GM18519 (cell line): ENCODE results near the gene SPTBN1.
A peak's percentile ranks its signal among the peaks of the same experiment; 100 is the strongest.
"Not testable (repeated sequence)": the region's sequence is repeated elsewhere in the genome, so short reads cannot be mapped to it uniquely, and the experiment has no call there.

Source experiments
- ATAC-seq: cut with Tn5 transposase; IDR thresholded peaks from one replicate; pipeline ENCODE4 v1.9.1; 2021; ENCODE audit warnings: mild to moderate bottlenecking, moderate library complexity; ENCODE audit not compliant: unreplicated experiment, low FRiP score

SPTBN1 gene

DNA sequence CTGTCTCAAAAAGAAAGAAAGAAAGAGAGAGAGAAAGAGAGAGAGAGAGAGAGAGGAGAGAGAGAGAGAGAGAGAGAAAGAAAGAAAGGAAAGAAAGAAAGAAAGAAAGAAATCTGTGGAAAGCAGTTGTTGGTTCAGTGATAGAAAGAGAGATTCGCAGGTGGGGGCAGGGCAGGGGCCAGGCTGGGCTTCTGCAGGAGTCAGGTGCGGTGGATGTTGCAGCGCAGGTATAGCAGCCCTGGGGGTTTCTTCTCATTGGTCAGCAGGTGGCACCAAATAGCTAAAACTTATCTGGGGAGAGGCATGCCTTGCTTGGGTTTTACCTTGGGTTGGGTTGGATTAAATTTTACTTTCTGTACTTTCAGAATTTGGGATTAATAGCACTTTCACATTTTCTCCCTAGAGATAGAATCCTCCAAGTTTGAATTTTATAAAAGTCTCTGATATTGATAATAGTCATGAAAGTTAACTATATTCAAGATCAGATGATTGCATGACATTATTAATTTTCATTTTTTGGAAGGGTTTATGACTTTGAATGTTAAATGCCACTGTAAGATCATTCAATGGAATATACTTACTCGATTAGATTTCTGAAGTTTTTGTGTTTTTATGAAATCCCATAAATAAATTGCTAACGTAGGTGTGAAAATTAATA lies 66.6 kb downstream of the SPTBN1 start:
- no peak for ATAC-seq

DNA sequence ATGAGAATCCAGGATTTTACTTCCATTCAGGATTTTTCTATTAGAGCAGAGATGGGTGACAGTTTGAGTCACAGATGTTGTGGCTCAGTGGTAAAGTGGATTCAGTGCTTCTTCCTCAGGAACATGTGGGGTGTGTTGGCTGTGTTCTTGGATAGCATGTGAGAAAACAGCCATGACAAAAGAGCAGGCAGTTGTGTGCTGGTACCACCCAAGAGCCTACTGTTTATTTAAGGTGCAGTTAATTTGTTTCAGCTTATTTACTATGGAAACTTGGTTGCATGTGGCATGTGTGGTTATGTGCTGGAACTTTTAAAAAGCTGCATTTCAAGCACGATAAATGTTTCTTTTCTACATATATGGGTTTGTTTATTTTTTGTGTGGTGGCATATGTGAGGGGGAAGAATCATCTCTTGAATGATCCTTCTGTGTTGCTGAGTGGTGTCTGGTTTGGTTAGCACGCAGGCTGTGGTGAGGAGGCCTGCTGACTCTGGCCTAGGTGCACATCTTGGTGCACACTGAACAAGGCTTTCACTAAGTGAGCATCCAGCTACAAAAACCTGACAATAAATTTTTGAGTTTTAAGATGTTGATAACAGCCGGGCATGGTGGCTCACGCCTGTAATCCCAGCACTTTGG lies 67.3 kb downstream of the SPTBN1 start:
- no peak for ATAC-seq

DNA sequence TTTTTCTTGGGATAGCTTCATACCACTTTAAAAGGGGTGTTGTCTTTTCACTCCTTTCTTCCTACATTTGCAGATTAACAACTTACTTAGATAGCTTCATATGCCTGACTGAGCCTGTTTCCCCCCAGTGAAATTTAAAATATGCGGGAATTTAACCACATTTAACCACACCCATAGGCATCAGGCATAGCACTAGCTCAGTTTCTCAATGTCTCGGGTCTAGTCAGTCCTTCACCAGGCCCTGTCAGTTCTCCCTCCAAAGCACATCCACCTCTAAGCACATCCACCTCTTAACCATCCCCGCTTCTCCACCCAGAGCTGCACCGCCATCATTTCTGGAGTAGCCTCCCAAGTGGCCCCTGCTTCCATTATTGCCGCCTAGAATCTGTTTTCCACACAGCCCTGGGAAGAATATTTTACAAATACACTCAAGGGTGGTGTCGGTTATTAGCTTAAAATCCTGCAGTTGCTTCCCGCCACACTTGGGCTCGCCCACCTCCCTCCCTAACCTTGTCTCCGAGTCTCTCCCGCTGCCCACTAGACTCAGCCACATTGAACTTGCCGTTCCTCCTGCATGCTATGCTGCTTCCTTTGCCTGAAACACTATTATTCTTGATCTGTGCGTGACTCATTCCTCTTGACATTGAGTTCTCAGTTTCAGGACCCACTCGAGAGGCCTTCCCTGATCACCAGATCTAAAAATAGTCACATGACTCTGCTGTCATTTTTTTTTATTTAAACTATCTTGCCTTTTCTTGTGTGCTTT lies 68.3 kb downstream of the SPTBN1 start:
- ATAC-seq: peak; percentile 56

DNA sequence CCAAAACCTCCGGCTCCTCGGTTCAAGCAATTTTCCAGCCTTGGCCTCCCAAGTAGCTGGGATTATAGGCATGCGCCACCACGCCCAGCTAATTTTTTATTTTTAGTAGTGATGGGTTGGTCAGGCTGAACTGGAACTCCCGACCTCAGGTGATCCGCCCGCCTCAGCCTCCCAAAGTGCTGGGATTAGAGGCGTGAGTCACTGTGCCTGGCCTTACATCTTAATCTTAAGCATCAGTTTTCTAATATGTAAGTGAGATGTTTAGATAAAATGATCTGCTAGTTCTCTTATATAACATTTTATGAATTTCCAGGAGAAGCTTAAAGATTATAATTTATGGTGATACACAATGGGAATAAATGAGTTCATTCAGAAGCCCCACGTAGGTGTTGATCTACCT lies 69.2 kb downstream of the SPTBN1 start:
- no peak for ATAC-seq

DNA sequence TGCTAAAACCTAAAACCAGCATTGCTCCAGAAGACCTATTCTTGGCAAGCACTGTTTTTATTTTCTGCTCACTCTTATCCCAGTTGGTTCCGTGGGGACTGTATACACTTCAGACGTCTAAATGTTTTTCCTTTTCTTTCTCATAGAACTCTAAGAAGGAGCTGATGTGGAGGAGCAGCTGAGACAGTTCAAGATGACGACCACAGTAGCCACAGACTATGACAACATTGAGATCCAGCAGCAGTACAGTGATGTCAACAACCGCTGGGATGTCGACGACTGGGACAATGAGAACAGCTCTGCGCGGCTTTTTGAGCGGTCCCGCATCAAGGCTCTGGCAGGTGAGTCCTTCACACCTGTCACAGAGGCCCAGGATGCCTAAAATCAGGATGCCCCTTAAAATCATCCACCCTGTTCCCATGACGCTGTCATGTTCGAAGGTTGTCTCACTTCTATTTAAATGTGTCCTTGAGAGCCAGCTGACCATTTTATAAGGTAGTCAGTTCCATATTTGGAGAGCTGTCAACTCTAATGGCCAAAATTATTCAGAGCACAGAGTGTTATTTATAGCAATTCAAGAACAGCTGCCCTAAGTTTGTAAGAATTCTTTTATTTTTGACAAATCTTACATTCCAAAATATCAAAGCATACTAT lies 70.2 kb downstream of the SPTBN1 start:
- ATAC-seq: no peak

DNA sequence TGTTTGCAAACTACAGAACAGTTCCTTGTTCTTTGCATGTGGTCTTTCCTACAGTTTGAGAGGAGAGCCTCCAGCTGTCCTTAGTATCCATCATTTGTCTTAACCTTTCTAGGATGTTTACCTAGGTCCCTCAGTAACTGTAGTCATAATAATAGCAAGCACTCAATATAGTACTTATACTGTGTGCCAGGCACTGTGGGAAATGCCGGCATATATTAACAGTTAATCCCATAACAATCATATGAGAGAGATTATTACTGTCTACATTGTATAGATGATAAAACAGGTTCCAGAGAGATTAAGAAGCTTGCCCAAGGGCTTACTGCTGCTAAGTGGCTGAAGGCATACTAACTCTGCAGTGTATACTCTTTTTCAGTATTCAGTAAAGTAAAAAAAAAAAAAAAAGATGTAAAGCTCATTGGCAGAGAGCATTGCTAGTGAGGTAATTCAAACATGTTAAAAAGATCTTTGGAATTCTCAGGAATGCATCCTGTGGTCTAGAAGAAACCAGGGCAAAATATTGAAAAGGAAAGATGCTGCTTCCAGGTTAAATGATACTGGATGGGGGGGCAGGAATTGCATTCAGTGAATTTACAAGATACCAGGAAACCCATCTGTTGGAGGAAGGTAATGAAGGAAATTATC lies 72.3 kb downstream of the SPTBN1 start:
- no peak for ATAC-seq

DNA sequence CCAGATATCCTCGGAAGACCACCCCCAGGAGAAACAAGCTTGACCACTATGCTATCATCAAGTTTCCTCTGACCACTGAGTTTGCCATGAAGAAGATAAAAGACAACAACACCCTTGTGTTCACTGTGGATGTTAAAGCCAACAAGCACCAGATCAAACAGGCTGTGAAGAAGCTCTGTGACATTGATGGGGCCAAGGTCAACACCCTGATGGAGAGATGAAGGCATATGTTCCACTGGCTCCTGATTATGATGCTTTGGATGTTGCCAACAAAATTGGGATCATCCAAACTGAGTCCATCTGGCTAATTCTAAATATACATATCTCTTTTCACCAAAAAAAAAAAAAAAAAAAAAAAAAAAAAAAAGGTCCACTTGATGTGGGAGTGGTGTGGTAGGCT lies 73.4 kb downstream of the SPTBN1 start:
- ATAC-seq: not testable (repeated sequence)

DNA sequence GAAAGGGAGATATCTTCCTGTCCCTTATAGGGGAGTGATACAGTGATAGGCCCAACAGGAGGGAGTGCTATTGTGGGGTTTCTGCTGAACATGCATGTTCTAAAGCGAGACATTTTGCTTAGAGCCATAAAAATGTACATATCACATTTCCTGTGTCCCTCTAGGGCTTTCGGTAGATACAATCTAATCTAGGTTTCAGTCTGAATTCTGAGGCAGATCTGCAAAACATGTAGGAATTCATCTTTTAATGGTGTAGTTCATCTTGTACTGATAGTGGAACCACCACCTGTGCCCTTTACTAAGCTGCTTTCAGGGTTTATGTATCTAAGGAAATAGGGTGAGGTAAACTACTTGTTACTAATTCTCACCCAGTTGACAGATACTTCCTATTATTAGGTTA lies 73.8 kb downstream of the SPTBN1 start:
- no peak for ATAC-seq

DNA sequence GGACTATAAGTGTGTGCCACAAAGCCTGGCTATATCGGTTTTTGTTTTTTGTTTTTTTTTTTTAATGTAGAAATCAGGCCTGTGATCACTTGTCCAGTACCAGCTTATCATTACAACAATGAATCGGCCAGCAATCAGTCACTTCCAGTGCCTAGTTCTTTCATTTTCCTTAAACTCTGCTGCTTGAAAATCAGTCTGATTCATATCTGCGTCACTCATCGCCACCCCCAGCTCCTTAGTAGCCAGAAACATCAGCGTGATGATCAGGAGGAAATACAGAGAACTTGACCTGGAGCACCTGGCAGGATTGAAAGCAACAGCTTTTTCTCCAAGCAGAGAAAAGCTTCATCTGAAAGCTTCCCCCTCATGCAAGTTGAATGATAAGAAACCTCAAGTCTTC lies 75.4 kb downstream of the SPTBN1 start:
- ATAC-seq: no peak

DNA sequence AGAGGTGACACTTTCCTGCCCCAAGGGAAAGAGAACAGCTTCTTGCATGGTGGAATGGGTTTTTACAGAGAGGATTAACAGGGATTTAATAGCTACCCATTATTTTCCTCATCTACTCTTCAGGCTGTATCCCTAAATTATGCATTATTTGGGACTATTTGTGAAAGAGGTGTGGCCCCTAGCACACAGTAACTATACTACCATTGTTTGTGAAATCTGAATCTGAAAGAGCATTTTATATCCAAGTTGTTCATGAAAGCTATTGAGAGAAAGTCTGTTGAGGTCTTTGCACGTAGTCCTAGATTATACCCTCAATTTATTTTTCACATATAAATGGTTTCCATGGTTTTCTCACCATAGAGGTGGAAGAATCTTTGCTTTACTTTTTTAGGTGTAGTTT lies 78.1 kb downstream of the SPTBN1 start:
- ATAC-seq: no peak

DNA sequence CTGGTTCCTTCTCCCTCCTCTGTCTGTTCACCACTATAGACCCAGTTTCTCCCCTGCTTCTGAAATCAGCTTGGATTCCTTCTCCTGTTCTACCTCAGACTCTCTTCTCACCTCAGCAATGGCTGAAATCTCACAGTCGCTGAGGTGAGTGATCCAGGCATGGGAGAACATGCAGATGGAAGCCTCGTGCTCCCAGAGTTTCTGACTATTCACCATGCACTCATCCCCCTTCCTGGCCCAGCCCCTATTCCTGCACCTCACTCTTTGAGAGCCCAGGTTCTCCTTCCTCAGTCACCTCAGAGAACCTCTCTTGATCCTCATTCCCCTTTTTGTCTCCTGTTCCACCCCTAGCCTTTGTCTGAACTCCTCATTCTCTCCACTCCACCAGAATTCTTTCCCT lies 78.5 kb downstream of the SPTBN1 start:
- ATAC-seq: no peak

DNA sequence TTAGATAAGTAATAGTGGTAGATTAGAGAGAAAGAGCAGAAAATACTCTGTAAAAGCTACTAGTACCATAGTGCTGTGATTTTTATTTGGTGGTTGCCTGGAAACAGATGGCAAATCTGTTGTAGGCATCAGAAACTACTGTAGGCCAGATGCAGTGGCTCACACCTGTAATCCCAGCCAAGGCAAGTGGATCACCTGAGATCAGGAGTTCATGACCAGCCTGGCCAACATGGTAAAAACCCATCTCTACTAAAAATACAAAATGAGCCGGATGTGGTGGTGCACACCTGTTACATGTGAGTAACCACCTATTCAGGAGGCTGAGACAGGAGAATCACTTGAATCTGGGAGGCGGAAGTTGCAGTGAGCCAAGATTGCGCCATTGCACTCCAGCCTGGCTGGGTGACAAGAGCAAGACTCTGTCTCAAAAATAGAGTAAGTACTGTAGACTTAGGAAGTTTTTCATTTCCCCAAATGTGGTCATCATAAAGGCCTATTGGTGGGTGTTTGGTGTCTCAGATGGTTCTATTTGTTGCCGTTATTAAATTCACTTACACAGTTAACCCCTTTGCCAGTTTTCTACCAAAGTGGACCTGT lies 79.6 kb downstream of the SPTBN1 start:
- ATAC-seq: no peak

DNA sequence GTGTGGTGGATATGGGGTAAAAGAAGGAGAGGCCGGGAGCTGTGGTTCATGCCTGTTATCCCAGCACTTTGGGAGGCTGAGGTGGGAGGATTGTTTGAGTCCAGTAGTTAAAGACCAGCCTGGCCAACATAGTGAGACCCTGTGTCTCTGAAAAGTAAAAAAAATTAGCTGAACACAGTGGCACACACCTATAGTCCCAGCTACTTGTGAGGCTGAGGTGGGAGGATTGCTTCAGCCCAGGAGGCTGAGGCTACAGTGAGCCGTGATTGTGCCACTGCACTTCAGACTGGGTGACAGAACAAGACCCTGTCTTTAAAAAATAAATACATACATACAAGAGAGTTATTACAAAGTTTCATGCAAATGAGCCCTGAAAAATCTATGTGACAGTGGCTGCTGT lies 80.6 kb downstream of the SPTBN1 start:
- ATAC-seq: no peak

DNA sequence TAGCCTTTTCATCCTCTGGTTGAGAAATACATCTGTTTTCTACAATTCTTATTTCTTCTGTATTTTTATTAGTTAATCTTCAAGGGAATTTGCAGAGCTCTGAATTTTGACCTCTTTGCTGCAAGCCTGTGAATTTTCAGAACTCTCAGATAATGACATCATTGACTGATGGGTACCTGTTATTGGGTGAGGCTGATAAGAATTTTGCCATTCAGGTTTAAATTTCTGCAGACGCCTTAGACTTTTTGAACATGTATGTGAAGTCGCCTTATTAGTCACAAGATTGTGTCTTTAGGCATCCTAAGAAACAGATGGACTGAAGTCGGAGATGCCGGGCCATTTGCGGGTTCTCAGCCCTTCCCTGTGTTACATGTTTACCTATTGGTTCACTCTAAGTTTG lies 82.4 kb downstream of the SPTBN1 start:
- ATAC-seq: no peak

DNA sequence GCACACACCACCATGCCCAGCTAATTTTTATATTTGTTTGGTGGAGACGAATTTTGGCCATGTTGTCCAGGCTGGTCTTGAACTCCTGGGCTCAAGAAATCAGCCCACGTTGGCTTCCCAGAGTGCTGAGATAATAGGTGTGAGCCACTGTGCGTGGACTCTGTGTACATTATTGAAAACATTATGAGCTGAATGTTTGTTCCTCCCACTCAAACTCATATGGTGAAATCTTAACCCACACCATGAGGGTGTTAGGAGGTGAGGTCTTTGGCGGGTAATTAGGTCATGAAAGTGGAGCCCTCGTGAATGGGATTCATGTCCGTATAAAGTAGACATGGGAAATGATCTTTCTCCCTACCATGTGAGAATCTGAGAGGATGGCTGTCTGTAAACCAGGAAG lies 83.6 kb downstream of the SPTBN1 start:
- no peak for ATAC-seq

DNA sequence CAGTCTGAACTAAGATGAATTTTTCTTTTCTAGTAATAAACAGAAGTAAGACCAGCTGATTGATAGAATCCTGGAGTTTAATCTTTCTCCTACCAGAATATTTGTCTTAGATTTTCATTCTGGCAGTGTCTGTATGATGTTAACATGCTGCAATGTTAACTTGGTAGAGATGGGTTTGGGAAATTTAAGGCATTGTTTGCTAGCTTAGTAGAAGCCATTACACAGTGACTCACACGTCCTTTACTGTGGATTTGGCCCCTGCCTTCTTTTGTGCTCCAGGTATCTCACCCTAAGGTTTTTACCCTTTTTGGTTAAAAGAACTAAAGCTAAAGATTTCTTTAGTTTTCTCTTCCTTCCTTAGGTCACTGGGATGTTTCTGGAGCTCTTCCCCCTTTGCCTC lies 84.1 kb downstream of the SPTBN1 start:
- no peak for ATAC-seq

DNA sequence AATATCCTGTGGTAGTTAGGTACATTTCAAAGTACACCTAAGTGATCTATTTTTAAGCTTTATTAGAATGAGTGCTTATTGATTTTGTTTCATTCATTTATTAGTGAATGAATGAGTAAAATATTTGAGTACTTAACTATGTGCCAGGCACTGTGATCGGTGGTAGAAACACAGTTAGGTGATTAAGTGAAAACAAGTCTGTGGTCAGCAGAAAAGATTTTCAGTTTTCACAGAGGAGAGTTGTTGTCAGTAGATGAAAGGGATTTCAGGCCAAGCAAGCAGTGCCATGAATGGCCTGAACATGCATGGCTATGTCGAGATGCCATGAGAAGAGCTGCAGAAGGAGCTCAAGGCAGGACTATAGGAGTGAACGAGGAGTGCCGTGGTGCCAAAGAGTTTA lies 85.9 kb downstream of the SPTBN1 start:
- no peak for ATAC-seq

DNA sequence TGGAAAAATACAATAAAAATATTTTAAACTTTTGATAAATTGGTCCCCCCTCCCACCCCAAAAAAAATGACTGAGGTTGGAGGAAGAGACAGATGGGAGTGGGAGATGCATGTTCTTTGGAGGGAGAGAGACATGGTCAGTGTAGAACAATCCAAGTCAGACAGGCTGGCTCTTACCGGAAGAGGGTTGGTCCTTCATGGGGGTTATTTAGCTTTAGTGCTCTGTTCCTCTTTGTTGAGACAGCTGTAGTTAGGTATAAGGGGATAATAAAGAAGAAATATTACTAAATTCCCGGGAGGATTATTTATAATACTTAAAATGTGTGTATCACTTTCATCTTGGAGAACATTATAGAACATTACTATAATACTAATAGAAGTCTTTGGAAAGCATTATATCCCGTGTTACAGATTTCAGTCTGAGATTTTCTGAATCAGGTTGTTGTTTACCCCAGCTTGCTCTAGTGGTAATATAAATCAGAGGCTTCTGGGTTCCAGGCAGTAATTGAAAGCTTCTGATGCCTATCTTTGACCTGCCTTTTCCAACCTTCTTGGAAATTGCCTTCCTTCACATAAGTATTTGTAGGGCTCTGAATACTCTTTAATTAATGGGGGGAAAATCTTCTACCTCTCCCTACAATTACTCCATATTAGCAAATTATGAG lies 87.7 kb downstream of the SPTBN1 start:
- ATAC-seq: no peak

DNA sequence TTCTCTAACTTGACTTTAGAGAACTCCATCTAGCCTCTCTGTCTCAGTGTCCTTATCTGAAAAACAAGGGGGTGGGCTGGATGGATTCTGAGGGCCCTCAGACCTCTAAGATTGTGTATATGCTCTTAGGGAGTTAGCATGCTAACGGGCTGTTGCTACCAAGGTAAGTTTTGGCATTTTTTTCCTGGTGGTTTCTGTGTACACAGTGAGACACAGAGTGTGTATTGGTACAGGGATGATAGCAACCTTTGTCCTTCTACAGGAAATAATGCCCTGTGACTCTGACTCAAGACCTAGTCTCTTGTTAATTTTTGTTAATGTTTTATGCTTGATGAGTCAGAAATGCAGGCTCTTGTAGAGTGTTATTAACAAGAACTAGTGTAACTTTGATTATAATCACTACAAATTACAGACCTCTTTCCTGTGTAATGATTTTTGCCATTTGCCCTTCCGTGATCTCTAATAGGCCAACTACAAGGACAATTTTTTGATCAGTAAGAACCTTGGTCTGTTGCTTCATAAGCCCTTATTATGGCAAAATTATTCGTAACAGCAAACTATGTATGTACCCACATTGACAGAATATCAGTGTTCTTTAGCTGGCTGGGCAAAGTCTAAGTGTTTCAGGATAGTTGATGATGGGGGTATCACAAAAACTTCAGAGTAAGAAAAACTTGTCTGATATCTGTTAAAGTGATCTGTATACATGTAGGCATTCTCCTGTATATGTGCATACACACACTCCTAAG lies 89.7 kb downstream of the SPTBN1 start:
- no peak for ATAC-seq
